Neural cell (in vitro differentiated cells): ENCODE results near the gene AIF1L. TPM values are rescaled to one million over a fixed set of nuclear protein-coding genes. Genes with fewer than 3 reads are reported as not detected.

Experiments used
- H2AFZ ChIP-seq: fragments of 200-600, 300-800 bp; sonication (generic), shearing (Covaris generic); 2 replicates; pipeline ENCODE4 v1.6.0; 2014; ENCODE audit warnings: low read depth, mild to moderate bottlenecking, antibody characterized with exemption, low read length, moderate library complexity
- H3F3A ChIP-seq: fragments of 200-600 bp; shearing (Covaris generic); 2 replicates; pipeline ENCODE4 v1.6.1; 2016; ENCODE audit warnings: mild to moderate bottlenecking, moderate library complexity, mixed read lengths, antibody characterized with exemption, low read length; ENCODE audit not compliant: insufficient read depth, poor library complexity, severe bottlenecking
- H3K27ac ChIP-seq: fragments of 200-600, 300-800 bp; sonication (generic), shearing (Covaris generic); 2 replicates; pipeline ENCODE4 v1.5.1; 2014; ENCODE audit warnings: mild to moderate bottlenecking, low read length, moderate library complexity
- H3K27me3 ChIP-seq: fragments of 300-800, 200-600 bp; sonication (generic), shearing (Covaris generic); 2 replicates; pipeline ENCODE4 v1.6.0; 2014; ENCODE audit warnings: mild to moderate bottlenecking, low read depth, low read length, moderate library complexity; ENCODE audit not compliant: insufficient read depth
- H3K36me3 ChIP-seq: fragments of 300-800, 200-600 bp; sonication (generic), shearing (Covaris generic); 2 replicates; pipeline ENCODE4 v1.5.1; 2014; ENCODE audit warnings: mild to moderate bottlenecking, antibody characterized with exemption, low read length, moderate library complexity; ENCODE audit not compliant: insufficient read depth
- H3K4me2 ChIP-seq: fragments of 300-800, 200-600 bp; sonication (generic), shearing (Covaris generic); 2 replicates; pipeline ENCODE4 v1.6.0; 2014; ENCODE audit warnings: mild to moderate bottlenecking, low read length
- H3K4me3 ChIP-seq: fragments of 300-800, 200-600 bp; sonication (generic), shearing (Covaris generic); 2 replicates; pipeline ENCODE4 v1.5.1; 2014; ENCODE audit warnings: mild to moderate bottlenecking, low read length, moderate library complexity
- H3K79me2 ChIP-seq: fragments of 200-600 bp; shearing (Covaris generic); replicated peaks from 2 replicates; pipeline ENCODE4 v1.6.0; 2014; ENCODE audit warnings: mild to moderate bottlenecking, low read length, moderate library complexity; ENCODE audit not compliant: insufficient read depth
- H3K9ac ChIP-seq: fragments of 300-800, 200-600 bp; sonication (generic), shearing (Covaris generic); 2 replicates; pipeline ENCODE4 v1.6.1; 2016; ENCODE audit warnings: mild to moderate bottlenecking, low read length, mixed read lengths
- H3K9me2 ChIP-seq: fragments of 200-600 bp; shearing (Covaris generic); 2 replicates; pipeline ENCODE4 v1.6.1; 2016; ENCODE audit warnings: mild to moderate bottlenecking, low read length, mixed read lengths; ENCODE audit not compliant: insufficient read depth
- H3K9me3 ChIP-seq: fragments of 200-600, 300-800 bp; sonication (generic), shearing (Covaris generic); 2 replicates; pipeline ENCODE4 v1.6.1; 2016; ENCODE audit warnings: mild to moderate bottlenecking, mixed run types, low read length, moderate library complexity, mixed read lengths
- H4K20me1 ChIP-seq: fragments of 200-600 bp; shearing (Covaris generic); 2 replicates; pipeline ENCODE4 v1.6.1; 2016; ENCODE audit warnings: mild to moderate bottlenecking, mixed run types; ENCODE audit not compliant: insufficient read depth
- CTCF ChIP-seq: fragments of 450-650 bp; IDR thresholded peaks from 2 replicates; pipeline ENCODE4 v1.5.1; 2014; ENCODE audit warnings: antibody characterized with exemption, mild to moderate bottlenecking, moderate library complexity; ENCODE audit not compliant: poor library complexity, severe bottlenecking
- EP300 ChIP-seq: fragments of 450-650 bp; conservative IDR thresholded peaks from 2 replicates; pipeline ENCODE4 v1.6.1; 2014; ENCODE audit warnings: antibody characterized with exemption, mild to moderate bottlenecking, moderate library complexity; ENCODE audit not compliant: poor library complexity, severe bottlenecking
- EZH2 ChIP-seq: fragments of 200-600, 300-800 bp; shearing (Covaris generic), sonication (generic); IDR thresholded peaks from 2 replicates; pipeline ENCODE4 v1.6.1; 2014; ENCODE audit warnings: antibody characterized with exemption, low read length, borderline replicate concordance, mild to moderate bottlenecking; ENCODE audit not compliant: insufficient read depth, poor library complexity, severe bottlenecking
- MXI1 ChIP-seq: fragments of 450-650 bp; conservative IDR thresholded peaks from 2 replicates; pipeline ENCODE4 v1.6.1; 2014; ENCODE audit warnings: antibody characterized with exemption, mild to moderate bottlenecking; ENCODE audit not compliant: poor library complexity, severe bottlenecking
- POLR2AphosphoS5 ChIP-seq: IDR thresholded peaks from 2 replicates; pipeline ENCODE4 v1.6.1; 2012
- RAD21 ChIP-seq: fragments of 450-650 bp; conservative IDR thresholded peaks from 2 replicates; pipeline ENCODE4 v1.6.1; 2014; ENCODE audit warnings: antibody characterized with exemption, mild to moderate bottlenecking, moderate library complexity
- REST ChIP-seq: IDR thresholded peaks from 2 replicates; pipeline ENCODE4 v1.6.1; 2012; ENCODE audit warnings: borderline replicate concordance
- SMC3 ChIP-seq: fragments of 450-650 bp; conservative IDR thresholded peaks from 2 replicates; pipeline ENCODE4 v1.6.1; 2014; ENCODE audit warnings: antibody characterized with exemption, mild to moderate bottlenecking, moderate library complexity; ENCODE audit not compliant: poor library complexity
- TAF1 ChIP-seq: IDR thresholded peaks from 2 replicates; pipeline ENCODE4 v1.6.1; 2012; ENCODE audit warnings: low read depth
- polyA plus RNA-seq: library from polyadenylated mRNA; depleted of rRNA; stranded (reverse); fragments of >200 nt; gene quantifications from 2 replicates; pipeline ENCODE4 v1.2.3, GENCODE V29; 2014

Gene AIF1L
- polyA plus RNA-seq, 1 donor from 2014 or later, result 3.4 TPM

DNA sequence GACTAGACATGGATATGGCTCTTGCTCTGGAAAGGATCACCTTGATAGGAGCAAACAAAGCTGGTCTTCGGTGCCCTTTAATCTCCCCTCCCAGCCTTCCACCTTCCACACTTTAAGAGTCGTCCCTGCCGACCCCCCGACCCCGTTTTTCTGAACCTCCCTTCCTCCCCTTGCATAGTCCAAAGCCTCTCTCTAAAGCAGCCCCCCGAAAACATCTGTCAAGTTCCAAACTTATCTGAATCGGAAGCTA is 28.6 kb downstream of the AIF1L start:
- Histone ChIP-seq H4K20me1 (no peaks in the 10 kb centered on the region), H3K36me3 (peaks cover 11% of the 10 kb centered on the region), H3K27me3 (no peaks in the 10 kb centered on the region), H3K27ac (peak overlapping the region; percentile 68), H3K4me3 (peak overlapping the region; percentile 87), H3K4me2 (peak overlapping the region; percentile 33), H3K9me3 (no peaks in the 10 kb centered on the region), H3K9ac (peak overlapping the region; percentile 75), H3K79me2 (peaks cover 14% of the 10 kb centered on the region), H2AFZ (peak overlapping the region; percentile 54), H3K9me2 (no peaks in the 10 kb centered on the region), H3F3A (no peaks in the 10 kb centered on the region)
- no peak for TF ChIP-seq TAF1
- TF ChIP-seq POLR2AphosphoS5, result no peak

GRCh38 chr9:131125288-131126058 is 29.1 kb downstream of the AIF1L start, which contains the start of gene NUP214:
Gene NUP214 (plus strand): TSS chr9:131125586. CDS start chr9:131125705, 119 bp downstream.
- peaks cover 14% of the 10 kb centered on the region for H3K79me2 ChIP-seq

More at GRCh38 chr9:131125288-131126058, 29.1 kb downstream of the AIF1L start, which contains the start of gene NUP214:
- Histone ChIP-seq H3K27me3 (no peaks in the 10 kb centered on the region), H3K27ac (peak within 1 kb of the TSS; percentile 68), H4K20me1 (no peaks in the 10 kb centered on the region), H2AFZ (peak within 1 kb of the TSS; percentile 78), H3K9ac (peak within 1 kb of the TSS; percentile 75), H3K4me2 (peak within 1 kb of the TSS; percentile 96), H3K36me3 (peaks cover 11% of the 10 kb centered on the region), H3F3A (no peaks in the 10 kb centered on the region), H3K9me3 (no peaks in the 10 kb centered on the region), H3K9me2 (no peaks in the 10 kb centered on the region), H3K4me3 (peak within 1 kb of the TSS; percentile 87)
- TF ChIP-seq POLR2AphosphoS5 (peak; percentile 99), MXI1 (peak; percentile 96), RAD21 (peak; percentile 0), EP300 (peak; percentile 81), REST (peak; percentile 88), EZH2 (no peak), CTCF (peak; percentile 21), TAF1 (peak; percentile 89), SMC3 (peak; percentile 41)
